GM18861 (cell line): ENCODE measurements around the gene SEMA3C.

Source experiments
- ATAC-seq: cut with Tn5 transposase; IDR thresholded peaks from one replicate; pipeline ENCODE4 v1.9.1; 2021; ENCODE audit not compliant: unreplicated experiment

The SEMA3C gene

GRCh38 chr7:80749270-80749669 lies 169.6 kb downstream of the SEMA3C start:
- ATAC-seq: no peak

DNA sequence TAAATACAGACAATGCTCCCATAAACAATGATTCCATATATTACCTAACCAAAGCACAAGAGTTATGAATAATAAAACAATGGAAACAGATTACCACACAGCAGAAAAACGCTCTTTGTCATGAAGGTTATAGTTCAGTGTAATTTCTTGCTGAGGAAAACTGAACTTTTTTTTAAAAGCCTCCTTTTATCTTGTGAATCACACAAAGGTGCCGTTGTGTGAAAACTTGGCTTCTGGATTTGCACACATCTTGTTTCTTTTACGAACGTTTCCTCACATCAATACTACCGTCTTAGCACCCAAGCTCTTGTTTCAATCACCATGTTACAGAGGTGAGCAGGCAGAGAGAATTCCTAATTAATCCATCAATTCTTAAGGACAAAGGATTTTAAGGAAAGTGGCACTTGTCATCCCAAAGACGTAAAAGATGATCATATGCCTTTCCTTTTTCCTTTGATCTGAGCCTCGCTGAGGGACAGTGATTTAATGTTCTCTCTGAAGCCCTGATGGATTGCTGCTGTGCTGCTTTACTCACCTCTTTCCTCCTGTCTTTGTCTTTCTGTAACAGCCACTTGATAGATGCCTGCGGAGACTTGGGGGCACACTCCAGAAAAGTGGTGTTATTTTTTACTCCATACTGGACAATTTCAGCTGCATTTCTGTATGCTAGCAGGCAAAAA lies 170.3 kb downstream of the SEMA3C start:
- no peak for ATAC-seq

DNA sequence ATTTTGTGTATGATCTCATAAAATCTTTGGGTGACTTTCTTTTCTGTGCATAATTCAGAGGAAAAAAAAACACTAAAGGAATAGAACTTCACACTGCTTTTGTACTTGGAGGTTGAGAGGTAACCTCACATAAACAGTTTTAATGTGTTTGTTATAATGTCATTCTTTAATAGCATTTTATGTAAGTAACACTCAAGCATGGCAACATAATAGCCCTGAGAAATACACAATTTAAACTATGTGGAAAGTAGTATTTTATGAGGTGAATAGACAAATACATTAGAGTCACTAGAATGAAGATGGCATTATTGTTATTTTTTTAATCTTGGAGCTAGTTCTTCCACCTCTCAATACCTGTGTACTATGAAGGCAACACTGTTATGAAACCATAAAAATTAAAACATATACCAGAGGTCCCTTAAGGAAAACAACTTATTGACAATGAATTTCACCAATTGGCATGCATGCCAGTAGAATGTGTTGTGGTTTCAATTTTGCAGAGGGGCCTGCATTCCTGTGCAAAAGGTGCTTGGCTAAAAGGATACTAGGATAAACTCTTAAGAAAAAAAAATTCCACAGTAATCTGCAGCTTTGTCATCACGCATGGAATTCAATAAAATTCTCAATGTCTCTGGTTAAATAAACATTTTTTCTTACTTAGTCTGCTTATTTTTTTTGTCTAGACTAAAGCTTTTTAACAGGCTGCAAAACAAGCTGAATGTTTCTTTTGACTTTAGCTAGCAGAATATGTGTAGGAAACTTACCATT lies 177.9 kb downstream of the SEMA3C start:
- no peak for ATAC-seq

DNA sequence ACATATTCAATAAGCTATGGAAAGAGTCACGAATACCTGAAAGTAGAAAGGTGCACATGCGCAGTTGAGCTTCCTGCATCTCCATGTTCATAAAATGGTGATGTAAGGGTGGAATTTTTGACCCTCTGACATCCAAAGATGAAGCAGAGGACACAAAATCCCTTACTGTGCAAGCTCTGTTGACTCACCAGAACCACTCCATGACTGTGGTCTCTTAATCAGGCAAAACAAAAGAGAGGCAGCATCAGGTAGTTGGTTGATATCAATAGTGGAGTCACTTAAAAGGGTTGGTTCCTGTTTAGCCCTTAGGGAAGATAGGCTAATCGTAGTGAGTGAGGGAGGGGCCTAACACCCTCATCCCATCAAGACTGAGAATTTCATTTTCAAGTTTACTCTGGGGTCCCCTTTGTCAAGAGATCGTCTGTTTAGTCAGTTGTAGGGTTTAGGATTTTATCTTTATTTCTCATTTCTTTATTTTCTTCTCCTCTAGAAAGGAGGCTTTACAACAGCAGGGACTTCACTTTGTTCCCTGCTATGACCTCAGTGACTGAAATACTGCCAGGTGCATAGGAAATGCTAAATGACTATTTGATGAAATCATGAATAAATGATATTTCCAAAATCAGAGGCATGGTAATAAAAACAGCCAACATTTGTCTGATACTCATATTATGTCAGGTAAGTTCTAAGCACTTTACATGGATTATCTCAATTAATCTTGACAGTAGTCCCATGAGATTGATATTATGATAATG lies 182.3 kb downstream of the SEMA3C start:
- ATAC-seq: no peak

DNA sequence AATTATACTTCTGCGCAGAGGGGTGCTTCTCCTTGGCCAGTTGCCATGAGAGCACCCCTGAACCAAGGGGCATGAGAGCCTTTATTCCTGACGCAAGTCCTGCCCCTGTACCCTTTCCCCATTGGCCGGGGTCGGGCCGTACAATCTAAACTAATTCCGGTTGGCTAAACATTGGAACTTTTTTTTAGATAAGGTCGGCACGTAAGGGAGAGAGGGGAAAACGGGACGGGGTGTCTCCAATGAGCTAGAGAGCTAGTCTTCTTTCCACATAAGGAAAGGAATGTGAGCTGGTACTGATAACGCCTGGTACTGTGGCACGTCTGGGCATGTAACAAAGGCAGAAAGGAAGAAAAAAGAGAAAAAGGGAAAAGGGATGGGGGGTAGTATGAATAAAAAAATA lies 183.5 kb downstream of the SEMA3C start:
- ATAC-seq: no peak

- no peak for ATAC-seq
These were observed 184.8 kb downstream of the SEMA3C start for GRCh38 chr7:80734011-80734410.

GRCh38 chr7:80733333-80733915 lies 185.4 kb downstream of the SEMA3C start:
- no peak for ATAC-seq

DNA sequence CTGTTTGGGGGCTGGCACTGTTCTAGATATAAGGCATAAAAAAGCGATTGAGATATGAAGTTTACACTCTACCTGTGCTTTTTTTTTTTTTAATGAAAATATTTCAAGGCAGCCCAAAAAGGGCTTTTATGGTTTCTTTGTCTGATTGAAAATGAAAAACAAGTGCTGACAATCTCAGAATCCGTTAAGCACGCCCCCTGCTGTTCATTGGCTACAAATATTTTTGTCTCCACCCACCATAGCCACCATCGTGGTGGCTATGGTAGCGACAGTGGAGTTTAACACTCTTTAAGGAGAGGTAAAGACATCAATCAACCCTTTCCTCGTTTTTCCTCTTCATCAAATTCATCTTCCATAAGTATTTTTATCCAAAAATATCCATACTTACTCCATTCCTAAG lies 186.2 kb downstream of the SEMA3C start:
- ATAC-seq: no peak

DNA sequence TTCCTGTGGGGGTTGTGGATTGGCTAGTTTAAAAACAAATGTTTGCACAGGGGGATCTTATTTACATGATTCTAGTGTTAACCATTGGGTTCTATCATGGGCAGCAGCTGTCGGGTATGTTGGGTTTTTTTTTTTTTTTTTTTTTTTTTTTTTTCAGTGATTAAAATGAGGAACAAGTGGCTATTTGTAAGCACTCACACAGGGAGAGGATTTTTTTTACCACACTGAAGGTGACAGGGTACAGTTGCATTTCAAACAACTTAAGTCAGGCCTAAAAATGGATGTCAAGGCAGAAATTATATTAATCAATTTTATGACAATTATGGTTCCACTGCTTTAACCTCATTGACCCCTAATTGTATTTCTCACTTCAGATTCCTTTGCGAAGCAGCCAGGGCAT lies 187.6 kb downstream of the SEMA3C start:
- ATAC-seq: no peak

DNA sequence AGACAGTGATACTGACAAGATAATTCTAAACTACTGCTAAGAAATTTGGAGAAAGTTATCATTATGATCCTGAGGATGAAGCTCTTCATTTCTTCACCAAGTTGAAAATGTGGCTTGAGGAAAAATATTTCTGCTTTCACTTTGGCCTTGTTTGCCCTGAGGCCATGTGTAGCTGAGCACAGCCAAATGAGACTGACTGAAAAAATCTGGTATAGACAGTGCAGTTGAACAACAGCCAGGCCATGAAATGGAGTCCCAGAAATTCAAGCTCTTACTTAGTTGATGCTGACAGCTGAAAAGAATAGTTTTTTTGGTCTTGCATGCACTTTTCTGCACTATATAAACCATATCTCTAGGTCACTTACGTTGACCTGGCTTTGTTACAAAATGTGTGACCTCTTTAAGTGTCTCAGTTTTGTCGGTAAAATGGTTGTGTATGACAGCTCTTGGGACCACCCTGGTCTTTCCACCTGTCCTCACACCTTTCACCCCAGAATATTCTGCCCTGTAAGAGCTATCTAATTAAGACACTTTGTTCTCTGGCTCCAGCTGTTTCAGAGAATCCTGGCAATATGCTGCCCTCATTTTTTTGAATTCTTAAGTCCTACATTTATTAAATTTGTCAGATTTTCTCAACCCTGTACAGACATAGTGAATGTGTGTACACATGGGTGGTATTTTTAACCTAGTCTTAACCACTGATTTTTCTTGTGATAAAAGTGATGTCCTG lies 189.1 kb downstream of the SEMA3C start:
- ATAC-seq: no peak

DNA sequence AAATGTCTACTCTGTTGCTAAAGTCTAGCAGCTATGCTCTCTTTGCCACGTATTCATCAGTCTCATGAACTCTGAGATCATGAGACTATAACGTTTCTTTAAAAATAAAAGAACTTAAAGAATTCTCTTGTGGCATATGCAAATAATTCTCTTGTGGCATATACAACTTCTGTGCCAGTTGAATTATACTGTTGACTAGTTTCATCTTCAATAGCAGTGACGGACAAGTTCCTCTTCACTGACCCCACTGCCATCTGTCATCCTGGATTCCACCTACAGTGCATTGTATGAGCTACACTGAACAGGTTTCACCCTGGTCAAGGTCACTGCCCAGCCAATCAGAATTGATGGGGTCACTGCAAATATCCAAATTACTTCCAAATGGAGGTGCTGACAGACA lies 192.2 kb downstream of the SEMA3C start:
- peak; percentile 75 for ATAC-seq

DNA sequence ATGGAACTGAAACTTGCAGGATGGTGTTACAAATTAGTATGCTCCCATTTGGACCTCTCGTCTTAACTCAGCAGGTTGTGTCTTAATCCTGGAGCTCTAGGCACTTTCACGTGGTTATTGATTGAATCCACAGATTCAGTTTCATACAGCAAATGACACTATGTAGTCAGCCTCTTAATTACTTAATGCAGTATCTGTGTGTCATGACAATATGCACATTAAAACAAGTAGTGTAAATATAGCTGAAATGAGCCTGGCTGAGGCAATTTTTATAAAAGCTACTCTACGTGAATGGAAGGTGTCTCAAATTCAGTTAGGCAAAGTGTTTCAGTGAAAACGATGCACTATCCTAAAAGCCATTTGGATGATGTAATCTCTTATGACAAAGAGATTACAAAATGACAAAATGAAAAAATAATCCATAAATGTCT lies 193.7 kb downstream of the SEMA3C start:
- ATAC-seq: no peak

- ATAC-seq: no peak
These were observed 194.5 kb downstream of the SEMA3C start for GRCh38 chr7:80724249-80724871.

DNA sequence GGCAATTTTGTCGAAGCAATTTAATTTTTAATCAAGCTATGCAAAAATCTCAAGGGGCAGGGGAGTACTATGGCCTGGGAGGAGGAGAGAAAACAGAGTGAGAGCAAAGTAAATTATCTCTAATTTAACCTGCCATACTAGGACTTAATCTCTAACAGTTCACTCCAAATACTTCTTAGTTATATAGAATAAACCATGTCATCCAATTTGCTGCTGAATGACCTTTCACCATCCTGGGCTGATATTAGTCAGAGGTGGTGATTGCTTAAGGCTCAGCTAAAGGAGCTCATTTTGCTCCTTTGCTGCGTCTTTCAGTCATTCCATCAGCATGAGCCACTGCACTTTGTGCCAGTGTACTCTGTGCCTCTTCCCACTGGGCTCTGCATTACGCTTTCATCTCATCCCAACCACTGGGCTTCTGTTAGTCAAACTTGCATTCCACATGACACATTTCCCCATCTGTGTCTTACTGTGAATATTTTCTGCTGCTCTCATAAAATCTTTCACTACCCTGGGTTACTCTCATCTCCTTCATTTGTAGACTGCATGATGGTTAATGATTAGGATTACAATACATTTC lies 196.1 kb downstream of the SEMA3C start:
- ATAC-seq: no peak

DNA sequence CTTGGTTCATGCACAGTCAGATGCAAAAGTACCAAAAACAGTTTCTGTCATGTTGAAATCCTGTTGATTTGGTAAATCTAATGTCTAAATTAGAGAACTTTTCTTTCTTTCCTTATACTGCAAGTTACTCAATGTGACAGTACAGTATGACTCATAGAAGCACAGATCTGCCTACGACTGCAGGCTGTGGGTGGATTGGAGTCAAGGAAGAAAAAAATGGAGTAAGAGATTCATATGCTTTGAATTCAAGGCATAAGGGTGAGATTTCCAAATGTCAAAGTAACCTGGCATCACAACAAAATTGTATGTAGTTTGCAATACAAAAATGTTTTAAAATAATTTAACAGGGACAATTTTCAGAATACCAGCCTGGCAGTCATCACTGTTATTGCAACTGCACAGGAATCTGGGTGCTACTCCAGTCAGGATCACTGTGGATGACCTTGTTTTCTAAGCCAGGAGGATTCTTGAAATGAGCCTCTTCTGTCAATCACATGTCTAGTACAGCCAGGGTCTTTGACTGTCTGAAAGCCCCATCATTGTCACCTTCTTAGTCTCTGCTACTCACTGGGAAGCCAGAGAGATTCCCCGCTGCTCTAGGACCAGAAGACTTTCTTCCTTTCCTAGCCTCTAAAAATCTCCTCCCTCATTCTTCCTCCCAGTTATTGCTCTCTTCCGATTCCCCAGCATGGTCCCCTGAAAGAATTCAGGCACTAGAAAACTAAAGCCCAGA lies 196.8 kb downstream of the SEMA3C start:
- ATAC-seq: no peak

- ATAC-seq: no peak
These were observed 198.7 kb downstream of the SEMA3C start for GRCh38 chr7:80720146-80720545.

- no peak for ATAC-seq
These were observed 199.6 kb downstream of the SEMA3C start for GRCh38 chr7:80719261-80719660.

- no peak for ATAC-seq
These were observed 207.3 kb downstream of the SEMA3C start for GRCh38 chr7:80711531-80711930.

GRCh38 chr7:80708123-80708522 lies 210.7 kb downstream of the SEMA3C start:
- ATAC-seq: no peak
